Natural killer cell (primary cell): ENCODE measurements around the gene AEBP1. TPM values are rescaled to one million over a fixed set of nuclear protein-coding genes. Genes with fewer than 3 reads are reported as not detected.
A peak's percentile ranks its signal among the peaks of the same experiment; 100 is the strongest.

Experiments
- ATAC-seq, 3 donors: fragments of 150-1000 bp in 2 of 3; fragments of 200-7000 bp in 1 of 3; cut with Tn5 transposase; 1 replicate in 1 of 3; 2 replicates in 2 of 3; pipeline ENCODE4 v1.10.0; 2021; ENCODE audit warnings: mild to moderate bottlenecking in 2 of 3, moderate library complexity in 2 of 3
- DNase-seq, 2 donors: peaks; one replicate each; pipeline versions ENCODE4 v3.0.0 to v3.0.0-alpha.2; 2013 to 2021; ENCODE audit warnings: mixed read lengths in 1 of 2
- H3K27ac ChIP-seq: one replicate; pipeline ENCODE4 v1.5.1; 2013; ENCODE audit warnings: mild to moderate bottlenecking, low read length
- H3K27me3 ChIP-seq: one replicate; pipeline ENCODE4 v1.6.1; 2013; ENCODE audit warnings: low read length; ENCODE audit not compliant: control insufficient read depth, insufficient read depth
- H3K36me3 ChIP-seq: one replicate; pipeline ENCODE4 v1.6.1; 2013; ENCODE audit warnings: low read length; ENCODE audit not compliant: control insufficient read depth, insufficient read depth
- H3K4me1 ChIP-seq: one replicate; pipeline ENCODE4 v1.6.1; 2013; ENCODE audit warnings: low read length; ENCODE audit not compliant: control insufficient read depth, insufficient read depth
- H3K4me3 ChIP-seq: one replicate; pipeline ENCODE4 v1.5.1; 2013; ENCODE audit warnings: low read length
- H3K9me3 ChIP-seq: one replicate; pipeline ENCODE4 v1.6.1; 2013; ENCODE audit warnings: low read length; ENCODE audit not compliant: control insufficient read depth, insufficient read depth
- H3K27ac Mint-ChIP-seq, 2 donors: one replicate each; pipeline ENCODE4 v1.8.0; 2022; ENCODE audit warnings: mild to moderate bottlenecking in 2 of 2, mixed read lengths in 2 of 2, moderate library complexity in 1 of 2
- H3K27me3 Mint-ChIP-seq, 2 donors: one replicate each; pipeline ENCODE4 v1.8.0; 2022; ENCODE audit warnings: low read depth in 2 of 2, mixed read lengths in 2 of 2
- H3K36me3 Mint-ChIP-seq: one replicate; pipeline ENCODE4 v1.8.0; 2022; ENCODE audit warnings: mixed read lengths
- H3K4me1 Mint-ChIP-seq, 2 donors: one replicate each; pipeline ENCODE4 v1.8.0; 2022; ENCODE audit warnings: mixed read lengths in 2 of 2
- H3K4me3 Mint-ChIP-seq: one replicate; pipeline ENCODE4 v1.8.0; 2022; ENCODE audit warnings: mild to moderate bottlenecking, moderate library complexity, mixed read lengths
- H3K9me3 Mint-ChIP-seq, 2 donors: one replicate each; pipeline ENCODE4 v1.8.0; 2022; ENCODE audit warnings: mixed read lengths in 2 of 2
- CTCF ChIP-seq: fragments of 200-600 bp; IDR thresholded peaks from one replicate; pipeline ENCODE4 v1.8.0; 2022; ENCODE audit warnings: antibody characterized with exemption
- WGBS: methylation state at CpG from one replicate; pipeline ENCODE4 v1.1.7; 2013; ENCODE audit warnings: missing lambda C conversion rate; ENCODE audit not compliant: insufficient coverage; 5-methylcytosine and 5-hydroxymethylcytosine counted together
- intact Hi-C: fragments of 100-400 bp; cut with micrococcal nuclease; formaldehyde crosslinking; loops from one replicate; pipeline ENCODE4 v1.14.2; 2022
- total RNA-seq, 4 donors: library from RNA; stranded (reverse); fragments of 120-200 nt in 1 of 4; gene quantifications; one replicate each; pipeline versions ENCODE4 v1.2.3 to v1.2.4, GENCODE V29; 2013 to 2022

Gene AEBP1
- total RNA-seq, 3 donors from 2014 or later (not counting 1 experiment from before 2014, with no cell fraction given), result 3.3 to 9.0 (median 6.4) TPM

DNA sequence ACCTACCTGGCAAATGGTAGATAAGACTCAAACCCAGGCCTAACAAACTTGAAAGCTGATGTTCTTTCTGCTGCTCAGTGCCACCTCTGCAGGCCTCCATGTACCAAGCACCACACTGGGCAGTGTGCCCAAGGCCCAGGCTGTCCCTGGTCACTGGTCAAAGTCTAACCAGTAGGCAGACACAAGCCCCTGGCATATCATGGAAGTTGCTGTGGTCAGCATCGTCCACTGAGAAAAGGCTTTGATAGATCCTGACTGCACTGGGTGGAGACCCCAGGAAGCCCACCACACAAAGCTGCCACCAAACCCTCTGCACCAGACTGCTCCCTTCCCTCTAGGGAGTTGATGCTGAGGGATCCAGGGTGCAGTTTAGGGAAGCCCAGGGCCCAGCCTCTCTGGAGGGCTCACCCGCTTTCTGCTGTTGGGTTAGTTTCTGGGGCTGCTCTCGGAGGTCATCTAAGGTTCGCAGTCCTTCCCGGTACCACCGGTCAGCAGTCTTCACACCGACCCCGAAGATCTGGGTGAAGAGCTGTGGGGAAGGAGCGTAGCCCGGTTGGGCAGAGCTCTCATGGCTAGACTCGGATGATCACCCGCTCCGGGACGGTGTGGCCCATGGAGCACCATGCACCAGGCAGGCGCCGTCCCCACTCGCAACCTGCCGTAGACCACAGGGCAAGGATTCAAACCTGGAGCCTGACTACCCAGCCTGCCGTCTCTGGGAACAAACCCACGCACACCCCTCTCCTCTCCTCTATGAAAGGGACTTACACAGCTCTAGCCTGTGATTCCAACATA, 27.8 kb upstream of the AEBP1 start:
- no peak for ATAC-seq
- intact Hi-C loops, result no loop called here
- H3K4me3 ChIP-seq, result no peak overlapping the region
- Mint-ChIP-seq H3K27me3 (no peaks in the 10 kb centered on the region), H3K27ac (peak overlapping the region; percentile 90 to 94), H3K4me1 (peaks cover 22 to 57% of the 10 kb centered on the region in 2 donors), H3K36me3 (peaks cover 9% of the 10 kb centered on the region), H3K9me3 (no peaks in the 10 kb centered on the region), H3K4me3 (no peak overlapping the region)
- no peaks in the 10 kb centered on the region for H3K9me3 ChIP-seq
- no peak overlapping the region for H3K27ac ChIP-seq
- TF ChIP-seq CTCF, result no peak
- 98% methylated on average over 20 of the region's 20 CpGs for WGBS
- H3K4me1 ChIP-seq, result peaks cover 67% of the 10 kb centered on the region
- no peaks in the 10 kb centered on the region for H3K27me3 ChIP-seq
- peaks cover 61% of the 10 kb centered on the region for H3K36me3 ChIP-seq
- no peak for DNase-seq

GRCh38 chr7:44077061-44077460, 27.1 kb upstream of the AEBP1 start:
- Histone ChIP-seq H3K4me1 (peaks cover 75% of the 10 kb centered on the region), H3K27ac (no peak overlapping the region)
- H3K9me3 Mint-ChIP-seq, result no peaks in the 10 kb centered on the region

DNA sequence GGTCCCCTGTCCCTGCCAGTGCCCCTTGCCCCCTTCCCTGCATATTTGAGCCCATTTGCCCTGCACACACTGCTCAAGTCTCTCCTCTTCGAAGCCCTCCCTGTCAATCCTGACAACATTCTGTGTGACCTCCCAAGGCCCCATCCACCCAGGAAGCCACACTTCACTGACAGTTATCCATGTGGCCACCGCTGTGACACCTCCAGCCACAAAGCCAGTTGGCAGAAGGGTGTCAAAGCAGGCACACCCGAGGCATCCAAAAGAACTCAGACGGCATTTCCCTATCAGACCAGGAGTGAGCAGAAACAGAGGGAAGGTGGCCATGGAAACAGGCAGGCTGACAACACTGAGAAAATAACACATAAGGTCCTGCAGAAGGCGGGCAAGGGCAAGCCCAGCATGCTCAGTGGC, 26.5 kb upstream of the AEBP1 start:
- Mint-ChIP-seq H3K36me3 (peaks cover 9% of the 10 kb centered on the region), H3K4me3 (peak overlapping the region; percentile 32), H3K27me3 (no peaks in the 10 kb centered on the region), H3K4me1 (peaks cover 31 to 50% of the 10 kb centered on the region in 2 donors), H3K27ac (peak overlapping the region; percentile 90 to 94), H3K9me3 (no peaks in the 10 kb centered on the region)
- intact Hi-C loops, result no loop called here
- WGBS, result 53% methylated on average over 5 of the region's 5 CpGs
- DNase-seq, result no peak
- no peak overlapping the region for H3K4me3 ChIP-seq
- peaks cover 69% of the 10 kb centered on the region for H3K4me1 ChIP-seq
- H3K27me3 ChIP-seq, result no peaks in the 10 kb centered on the region
- H3K9me3 ChIP-seq, result no peaks in the 10 kb centered on the region
- H3K36me3 ChIP-seq, result peaks cover 57% of the 10 kb centered on the region
- no peak for ATAC-seq
- TF ChIP-seq CTCF, result no peak
- no peak overlapping the region for H3K27ac ChIP-seq

More at GRCh38 chr7:44077061-44077460, 27.1 kb upstream of the AEBP1 start:
- no peak overlapping the region for H3K4me3 Mint-ChIP-seq
- Histone ChIP-seq H3K27me3 (no peaks in the 10 kb centered on the region), H3K36me3 (peaks cover 61% of the 10 kb centered on the region), H3K4me3 (no peak overlapping the region), H3K9me3 (no peaks in the 10 kb centered on the region)
- no peak for TF ChIP-seq CTCF
- H3K27me3 Mint-ChIP-seq, result no peaks in the 10 kb centered on the region
- WGBS, result 94% methylated on average over 9 of the region's 9 CpGs
- H3K27ac Mint-ChIP-seq, result peak overlapping the region; percentile 90 to 94
- H3K36me3 Mint-ChIP-seq, result peaks cover 9% of the 10 kb centered on the region
- intact Hi-C loops, result no loop called here
- DNase-seq, result no peak
- peaks cover 30 to 56% of the 10 kb centered on the region in 2 donors for H3K4me1 Mint-ChIP-seq
- no peak for ATAC-seq
